ENCODE data around the gene APOC3. TPM values are rescaled to one million over a fixed set of nuclear protein-coding genes. Genes with fewer than 3 reads are reported as not detected.

Gene APOC3
- total RNA-seq, 1 donor from 2014 or later: not detected

- no peaks in the 10 kb centered on the region for H3K27me3 ChIP-seq (ENCODE audit: control insufficient read depth in 3 of 3, insufficient read depth in 3 of 3, low read length in 3 of 3)
- H3K27ac ChIP-seq (ENCODE audit: low read depth, low read length): no peak overlapping the region
- H3K4me1 ChIP-seq (ENCODE audit: control insufficient read depth in 3 of 3, insufficient read depth in 3 of 3, low read length in 3 of 3): peaks cover 0 to 6% (median 4%) of the 10 kb centered on the region in 3 donors
- H3K4me3 ChIP-seq (ENCODE audit: low read length in 3 of 3): no peak overlapping the region
- peaks cover 33 to 66% (median 59%) of the 10 kb centered on the region in 3 donors for H3K36me3 ChIP-seq (ENCODE audit: control insufficient read depth in 3 of 3, insufficient read depth in 3 of 3, low read length in 3 of 3)
- no peaks in the 10 kb centered on the region for H3K9me3 ChIP-seq (ENCODE audit: control insufficient read depth in 3 of 3, low read length in 3 of 3)
- H3K9ac ChIP-seq (ENCODE audit: low read depth in 1 of 3, low read length in 3 of 3): no peak overlapping the region
Observed at GRCh38 chr11:116857936-116858335, 28.2 kb downstream of the APOC3 start.

- no peak overlapping the region for H3K4me3 ChIP-seq (ENCODE audit: low read length in 3 of 3)
- no peaks in the 10 kb centered on the region for H3K9me3 ChIP-seq (ENCODE audit: control insufficient read depth in 3 of 3, low read length in 3 of 3)
- no peak overlapping the region for H3K27ac ChIP-seq (ENCODE audit: low read depth, low read length)
- H3K4me1 ChIP-seq (ENCODE audit: control insufficient read depth in 3 of 3, insufficient read depth in 3 of 3, low read length in 3 of 3): peaks cover 0 to 1% (median 0%) of the 10 kb centered on the region in 3 donors
- no peaks in the 10 kb centered on the region for H3K27me3 ChIP-seq (ENCODE audit: control insufficient read depth in 3 of 3, insufficient read depth in 3 of 3, low read length in 3 of 3)
- peaks cover 37 to 74% (median 67%) of the 10 kb centered on the region in 3 donors for H3K36me3 ChIP-seq (ENCODE audit: control insufficient read depth in 3 of 3, insufficient read depth in 3 of 3, low read length in 3 of 3)
- no peak overlapping the region for H3K9ac ChIP-seq (ENCODE audit: low read depth in 1 of 3, low read length in 3 of 3)
Observed at GRCh38 chr11:116859175-116859574, 29.5 kb downstream of the APOC3 start.

- Histone ChIP-seq H3K4me3 (ENCODE audit: low read length in 3 of 3) (no peak overlapping the region), H3K4me1 (ENCODE audit: control insufficient read depth in 3 of 3, insufficient read depth in 3 of 3, low read length in 3 of 3) (peaks cover 10 to 13% (median 10%) of the 10 kb centered on the region in 3 donors), H3K9ac (ENCODE audit: low read depth in 1 of 3, low read length in 3 of 3) (no peak overlapping the region), H3K27me3 (ENCODE audit: control insufficient read depth in 3 of 3, insufficient read depth in 3 of 3, low read length in 3 of 3) (no peaks in the 10 kb centered on the region), H3K27ac (ENCODE audit: low read depth, low read length) (no peak overlapping the region), H3K36me3 (ENCODE audit: control insufficient read depth in 3 of 3, insufficient read depth in 3 of 3, low read length in 3 of 3) (peaks cover 37 to 75% (median 67%) of the 10 kb centered on the region in 3 donors), H3K9me3 (ENCODE audit: control insufficient read depth in 3 of 3, low read length in 3 of 3) (no peaks in the 10 kb centered on the region)
Observed at GRCh38 chr11:116860303-116860702, 30.6 kb downstream of the APOC3 start.

- Histone ChIP-seq H3K36me3 (ENCODE audit: control insufficient read depth in 3 of 3, insufficient read depth in 3 of 3, low read length in 3 of 3) (peaks cover 37 to 77% (median 69%) of the 10 kb centered on the region in 3 donors), H3K9ac (ENCODE audit: low read depth in 1 of 3, low read length in 3 of 3) (no peak overlapping the region), H3K27me3 (ENCODE audit: control insufficient read depth in 3 of 3, insufficient read depth in 3 of 3, low read length in 3 of 3) (no peaks in the 10 kb centered on the region), H3K9me3 (ENCODE audit: control insufficient read depth in 3 of 3, low read length in 3 of 3) (no peaks in the 10 kb centered on the region), H3K27ac (ENCODE audit: low read depth, low read length) (no peak overlapping the region), H3K4me1 (ENCODE audit: control insufficient read depth in 3 of 3, insufficient read depth in 3 of 3, low read length in 3 of 3) (peaks cover 10 to 16% (median 10%) of the 10 kb centered on the region in 3 donors), H3K4me3 (ENCODE audit: low read length in 3 of 3) (no peak overlapping the region)
Observed at GRCh38 chr11:116861539-116861938, 31.8 kb downstream of the APOC3 start.

- no peak overlapping the region for H3K9ac ChIP-seq (ENCODE audit: low read depth in 1 of 3, low read length in 3 of 3)
- no peak overlapping the region for H3K27ac ChIP-seq (ENCODE audit: low read depth, low read length)
- H3K4me3 ChIP-seq (ENCODE audit: low read length in 3 of 3): no peak overlapping the region
- peaks cover 10 to 22% (median 10%) of the 10 kb centered on the region in 3 donors for H3K4me1 ChIP-seq (ENCODE audit: control insufficient read depth in 3 of 3, insufficient read depth in 3 of 3, low read length in 3 of 3)
- H3K9me3 ChIP-seq (ENCODE audit: control insufficient read depth in 3 of 3, low read length in 3 of 3): no peaks in the 10 kb centered on the region
- peaks cover 37 to 72% (median 67%) of the 10 kb centered on the region in 3 donors for H3K36me3 ChIP-seq (ENCODE audit: control insufficient read depth in 3 of 3, insufficient read depth in 3 of 3, low read length in 3 of 3)
- no peaks in the 10 kb centered on the region for H3K27me3 ChIP-seq (ENCODE audit: control insufficient read depth in 3 of 3, insufficient read depth in 3 of 3, low read length in 3 of 3)
Observed at GRCh38 chr11:116862185-116862584, 32.5 kb downstream of the APOC3 start.

GRCh38 chr11:116862951-116863350, 33.2 kb downstream of the APOC3 start:
- Histone ChIP-seq H3K4me3 (ENCODE audit: low read length in 3 of 3) (no peak overlapping the region), H3K9ac (ENCODE audit: low read depth in 1 of 3, low read length in 3 of 3) (no peak overlapping the region), H3K4me1 (ENCODE audit: control insufficient read depth in 3 of 3, insufficient read depth in 3 of 3, low read length in 3 of 3) (peaks cover 16 to 30% (median 17%) of the 10 kb centered on the region in 3 donors), H3K36me3 (ENCODE audit: control insufficient read depth in 3 of 3, insufficient read depth in 3 of 3, low read length in 3 of 3) (peaks cover 38 to 68% (median 63%) of the 10 kb centered on the region in 3 donors), H3K27me3 (ENCODE audit: control insufficient read depth in 3 of 3, insufficient read depth in 3 of 3, low read length in 3 of 3) (no peaks in the 10 kb centered on the region), H3K9me3 (ENCODE audit: control insufficient read depth in 3 of 3, low read length in 3 of 3) (no peaks in the 10 kb centered on the region), H3K27ac (ENCODE audit: low read depth, low read length) (no peak overlapping the region)

GRCh38 chr11:116864531-116864930, 34.8 kb downstream of the APOC3 start:
- Histone ChIP-seq H3K9ac (ENCODE audit: low read depth in 1 of 3, low read length in 3 of 3) (no peak overlapping the region), H3K27ac (ENCODE audit: low read depth, low read length) (no peak overlapping the region), H3K27me3 (ENCODE audit: control insufficient read depth in 3 of 3, insufficient read depth in 3 of 3, low read length in 3 of 3) (no peaks in the 10 kb centered on the region), H3K4me1 (ENCODE audit: control insufficient read depth in 3 of 3, insufficient read depth in 3 of 3, low read length in 3 of 3) (peaks cover 27 to 36% (median 28%) of the 10 kb centered on the region in 3 donors), H3K9me3 (ENCODE audit: control insufficient read depth in 3 of 3, low read length in 3 of 3) (no peaks in the 10 kb centered on the region), H3K36me3 (ENCODE audit: control insufficient read depth in 3 of 3, insufficient read depth in 3 of 3, low read length in 3 of 3) (peaks cover 24 to 55% (median 48%) of the 10 kb centered on the region in 3 donors), H3K4me3 (ENCODE audit: low read length in 3 of 3) (no peak overlapping the region)

- Histone ChIP-seq H3K9ac (ENCODE audit: low read depth in 1 of 3, low read length in 3 of 3) (no peak overlapping the region), H3K4me3 (ENCODE audit: low read length in 3 of 3) (no peak overlapping the region), H3K4me1 (ENCODE audit: control insufficient read depth in 3 of 3, insufficient read depth in 3 of 3, low read length in 3 of 3) (peaks cover 28 to 36% (median 30%) of the 10 kb centered on the region in 3 donors), H3K27me3 (ENCODE audit: control insufficient read depth in 3 of 3, insufficient read depth in 3 of 3, low read length in 3 of 3) (no peaks in the 10 kb centered on the region), H3K27ac (ENCODE audit: low read depth, low read length) (no peak overlapping the region), H3K9me3 (ENCODE audit: control insufficient read depth in 3 of 3, low read length in 3 of 3) (no peaks in the 10 kb centered on the region), H3K36me3 (ENCODE audit: control insufficient read depth in 3 of 3, insufficient read depth in 3 of 3, low read length in 3 of 3) (peaks cover 29 to 55% (median 46%) of the 10 kb centered on the region in 3 donors)
Observed at GRCh38 chr11:116865696-116866095, 36.0 kb downstream of the APOC3 start.

- no peaks in the 10 kb centered on the region for H3K27me3 ChIP-seq (ENCODE audit: control insufficient read depth in 3 of 3, insufficient read depth in 3 of 3, low read length in 3 of 3)
- no peaks in the 10 kb centered on the region for H3K9me3 ChIP-seq (ENCODE audit: control insufficient read depth in 3 of 3, low read length in 3 of 3)
- H3K9ac ChIP-seq (ENCODE audit: low read depth in 1 of 3, low read length in 3 of 3): no peak overlapping the region
- H3K4me1 ChIP-seq (ENCODE audit: control insufficient read depth in 3 of 3, insufficient read depth in 3 of 3, low read length in 3 of 3): peaks cover 30 to 36% (median 30%) of the 10 kb centered on the region in 3 donors
- no peak overlapping the region for H3K27ac ChIP-seq (ENCODE audit: low read depth, low read length)
- H3K4me3 ChIP-seq (ENCODE audit: low read length in 3 of 3): no peak overlapping the region
- H3K36me3 ChIP-seq (ENCODE audit: control insufficient read depth in 3 of 3, insufficient read depth in 3 of 3, low read length in 3 of 3): peaks cover 27 to 51% (median 41%) of the 10 kb centered on the region in 3 donors
Observed at GRCh38 chr11:116866804-116867455, 37.2 kb downstream of the APOC3 start.

- Histone ChIP-seq H3K9ac (ENCODE audit: low read depth in 1 of 3, low read length in 3 of 3) (no peak overlapping the region), H3K27me3 (ENCODE audit: control insufficient read depth in 3 of 3, insufficient read depth in 3 of 3, low read length in 3 of 3) (no peaks in the 10 kb centered on the region), H3K36me3 (ENCODE audit: control insufficient read depth in 3 of 3, insufficient read depth in 3 of 3, low read length in 3 of 3) (peaks cover 25 to 51% (median 38%) of the 10 kb centered on the region in 3 donors), H3K4me3 (ENCODE audit: low read length in 3 of 3) (no peak overlapping the region), H3K27ac (ENCODE audit: low read depth, low read length) (peak overlapping the region; percentile 51), H3K9me3 (ENCODE audit: control insufficient read depth in 3 of 3, low read length in 3 of 3) (no peaks in the 10 kb centered on the region), H3K4me1 (ENCODE audit: control insufficient read depth in 3 of 3, insufficient read depth in 3 of 3, low read length in 3 of 3) (peaks cover 30 to 36% (median 30%) of the 10 kb centered on the region in 3 donors)
Observed at GRCh38 chr11:116867619-116868018, 37.9 kb downstream of the APOC3 start.
